Measurements from ENCODE around the gene PODNL1.

The PODNL1 gene, protein sequence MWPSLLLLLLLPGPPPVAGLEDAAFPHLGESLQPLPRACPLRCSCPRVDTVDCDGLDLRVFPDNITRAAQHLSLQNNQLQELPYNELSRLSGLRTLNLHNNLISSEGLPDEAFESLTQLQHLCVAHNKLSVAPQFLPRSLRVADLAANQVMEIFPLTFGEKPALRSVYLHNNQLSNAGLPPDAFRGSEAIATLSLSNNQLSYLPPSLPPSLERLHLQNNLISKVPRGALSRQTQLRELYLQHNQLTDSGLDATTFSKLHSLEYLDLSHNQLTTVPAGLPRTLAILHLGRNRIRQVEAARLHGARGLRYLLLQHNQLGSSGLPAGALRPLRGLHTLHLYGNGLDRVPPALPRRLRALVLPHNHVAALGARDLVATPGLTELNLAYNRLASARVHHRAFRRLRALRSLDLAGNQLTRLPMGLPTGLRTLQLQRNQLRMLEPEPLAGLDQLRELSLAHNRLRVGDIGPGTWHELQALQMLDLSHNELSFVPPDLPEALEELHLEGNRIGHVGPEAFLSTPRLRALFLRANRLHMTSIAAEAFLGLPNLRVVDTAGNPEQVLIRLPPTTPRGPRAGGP

DNA sequence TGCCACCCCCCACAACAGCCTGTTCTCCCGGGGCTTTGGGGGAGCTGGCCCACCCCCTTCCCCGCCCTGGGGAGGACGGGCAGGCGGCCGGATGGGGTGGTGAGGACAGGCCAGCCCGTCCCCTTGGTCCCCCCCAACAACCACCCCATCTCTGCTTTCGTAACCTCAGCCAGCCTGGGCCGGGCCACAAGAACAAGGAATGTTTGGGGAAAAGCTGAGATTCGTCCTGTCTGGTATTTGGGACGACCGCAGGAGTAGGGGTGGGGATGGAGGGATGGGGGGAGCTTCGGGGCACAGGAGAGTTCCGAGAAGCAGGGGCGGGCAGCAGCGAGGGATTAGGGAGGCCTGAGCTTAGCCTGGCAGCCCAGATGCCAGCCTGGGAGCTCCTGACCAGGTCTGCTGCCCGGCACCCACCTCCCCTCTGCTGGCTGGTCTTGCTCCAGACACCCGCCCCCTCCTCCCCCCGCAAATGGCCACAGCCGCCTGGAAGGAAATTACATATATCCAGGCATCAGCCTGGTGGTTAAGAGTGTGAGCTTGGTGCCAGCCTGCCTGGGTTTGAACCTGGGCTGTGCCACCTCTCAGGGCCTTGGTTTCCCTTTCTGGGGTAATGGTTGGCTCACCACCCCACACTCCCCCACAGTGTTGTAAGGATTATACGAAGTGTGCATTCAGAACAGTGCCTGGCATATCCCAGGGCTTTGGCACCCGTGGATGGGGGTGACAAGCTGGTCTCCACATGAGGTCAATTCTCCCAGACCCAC lies at the start of gene PODNL1:
Gene PODNL1, minus strand, starts transcription at position 117 of the 764 bp plus-strand sequence. CDS start 236 bp downstream, outside the sequence.
- no peak for FAIRE-seq

DNA sequence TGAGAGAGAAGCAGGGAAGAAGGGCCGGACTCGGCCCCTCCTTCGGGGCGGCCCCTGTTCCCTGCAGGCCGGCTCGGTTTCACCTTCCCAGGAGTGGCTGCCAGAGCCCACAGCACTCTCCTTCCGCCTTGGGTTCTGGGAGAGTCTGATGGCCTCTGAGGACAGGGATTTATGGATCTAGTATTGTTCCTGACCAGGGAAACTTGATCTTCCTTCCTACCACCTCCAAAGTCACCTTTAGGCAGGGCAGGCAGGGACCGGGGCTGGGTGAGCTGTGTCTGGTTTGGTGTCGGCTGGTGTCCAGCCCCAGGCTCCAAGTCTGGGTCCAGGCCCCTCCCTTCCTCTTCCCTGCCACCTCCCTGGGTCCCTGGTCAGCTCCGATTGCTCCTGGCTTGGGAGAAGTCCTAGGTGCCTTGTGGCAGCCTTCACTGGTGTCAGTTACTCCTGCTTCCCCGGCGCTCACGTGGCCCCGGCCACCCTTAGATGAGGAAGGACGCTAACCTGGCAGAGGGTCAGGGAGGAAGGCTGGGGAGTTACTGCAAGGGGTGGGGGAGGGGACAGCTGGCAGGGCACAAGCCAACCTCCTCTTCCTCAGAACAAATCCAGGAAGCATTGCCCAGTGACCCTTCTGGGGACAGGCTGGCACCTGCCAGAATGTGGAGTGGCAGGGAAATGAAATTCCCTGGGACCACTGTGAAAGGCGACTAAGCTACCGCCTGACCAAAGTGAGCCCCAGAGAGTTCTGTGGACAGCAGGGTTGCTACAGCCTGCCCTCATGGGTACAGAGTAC lies 49.1 kb upstream of the PODNL1 start:
- no peak for FAIRE-seq

GRCh38 chr19:13986348-13986904 lies 48.2 kb upstream of the PODNL1 start:
- no peak for FAIRE-seq

DNA sequence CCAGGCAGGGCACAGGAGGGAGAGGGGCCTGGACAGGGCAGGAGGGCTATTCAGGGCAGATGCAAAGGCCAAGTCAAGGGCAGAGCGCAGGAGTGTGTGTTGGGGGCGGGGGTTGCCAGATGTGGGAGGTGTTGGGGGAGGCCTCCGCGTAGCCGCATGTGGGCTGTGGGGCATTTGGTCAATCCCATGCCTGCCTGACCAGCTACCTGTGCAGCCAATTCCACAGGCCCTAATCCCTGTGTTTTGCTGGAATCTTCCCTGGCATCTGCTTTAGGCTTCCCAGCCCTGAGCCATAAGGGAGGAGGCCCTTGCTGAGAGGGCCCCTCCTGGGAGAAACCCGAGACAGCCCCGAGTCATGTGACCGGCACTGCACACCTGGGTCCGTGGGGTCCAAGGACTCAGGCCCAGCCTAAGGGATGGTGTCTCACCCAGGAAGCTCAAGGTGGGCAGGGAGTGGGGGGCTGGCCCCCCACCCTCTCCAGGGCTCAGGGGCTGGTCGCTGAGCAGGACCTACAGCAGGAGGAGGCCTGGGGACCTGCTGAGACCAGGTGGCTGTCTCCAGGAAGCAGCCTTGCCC lies 47.6 kb upstream of the PODNL1 start:
- no peak for FAIRE-seq

- no peak for FAIRE-seq
Measured at GRCh38 chr19:13984875-13985741, 46.9 kb upstream of the PODNL1 start.

DNA sequence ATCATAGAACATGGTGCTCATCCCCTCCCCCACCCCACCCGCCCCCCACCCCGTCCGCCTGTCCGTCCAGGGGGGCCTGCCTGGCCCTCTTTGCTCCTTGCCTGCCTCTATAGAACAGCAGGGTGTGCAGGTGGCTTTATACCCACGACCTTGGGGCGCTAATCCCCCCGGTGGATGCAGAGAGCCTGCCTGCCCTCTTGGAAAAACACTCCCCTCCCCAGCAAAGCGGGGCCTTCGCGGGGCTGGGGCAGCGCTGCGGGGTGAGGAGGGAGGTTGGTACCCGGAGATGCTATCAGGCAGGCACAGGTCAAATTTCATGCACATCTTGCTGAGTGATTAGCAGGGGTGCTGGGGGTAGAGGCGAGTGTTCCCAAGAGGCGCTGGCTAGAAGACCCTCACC lies 46.0 kb upstream of the PODNL1 start:
- no peak for FAIRE-seq

DNA sequence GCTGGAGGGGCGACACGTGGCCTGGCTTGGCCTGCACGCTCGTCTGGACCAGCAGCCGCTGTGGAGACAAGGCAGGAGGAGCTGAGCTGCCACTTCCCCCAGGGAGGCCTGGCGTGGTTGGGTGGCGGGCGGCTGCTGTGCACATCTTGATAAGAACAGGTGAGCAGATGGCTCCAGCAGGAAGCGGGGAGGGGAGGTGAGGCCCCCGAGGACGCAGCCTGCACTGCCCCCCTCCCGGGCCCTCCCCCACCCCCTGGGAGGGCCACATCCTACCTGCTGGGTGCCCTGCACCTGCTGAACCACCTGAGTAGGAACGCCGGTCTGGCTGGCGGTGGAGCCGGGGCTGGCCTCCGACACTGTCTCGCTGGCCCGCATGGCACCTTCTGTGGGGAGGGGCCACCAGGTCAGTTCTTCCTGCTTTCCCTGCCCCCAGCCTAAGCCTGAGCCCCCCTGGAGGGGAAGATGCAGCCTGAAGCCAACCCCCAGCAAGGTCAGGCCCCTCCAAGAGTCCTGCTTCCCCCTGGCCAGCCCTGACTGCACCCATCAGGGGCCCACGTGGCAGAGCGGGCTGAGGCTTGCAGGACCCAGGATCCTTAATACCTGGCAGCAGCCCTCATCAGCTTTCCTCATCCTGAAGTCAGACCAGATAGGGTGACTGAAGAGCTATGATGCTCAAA lies 45.1 kb upstream of the PODNL1 start:
- FAIRE-seq, result no peak

GRCh38 chr19:13982773-13983172 lies 44.6 kb upstream of the PODNL1 start:
- no peak for FAIRE-seq

DNA sequence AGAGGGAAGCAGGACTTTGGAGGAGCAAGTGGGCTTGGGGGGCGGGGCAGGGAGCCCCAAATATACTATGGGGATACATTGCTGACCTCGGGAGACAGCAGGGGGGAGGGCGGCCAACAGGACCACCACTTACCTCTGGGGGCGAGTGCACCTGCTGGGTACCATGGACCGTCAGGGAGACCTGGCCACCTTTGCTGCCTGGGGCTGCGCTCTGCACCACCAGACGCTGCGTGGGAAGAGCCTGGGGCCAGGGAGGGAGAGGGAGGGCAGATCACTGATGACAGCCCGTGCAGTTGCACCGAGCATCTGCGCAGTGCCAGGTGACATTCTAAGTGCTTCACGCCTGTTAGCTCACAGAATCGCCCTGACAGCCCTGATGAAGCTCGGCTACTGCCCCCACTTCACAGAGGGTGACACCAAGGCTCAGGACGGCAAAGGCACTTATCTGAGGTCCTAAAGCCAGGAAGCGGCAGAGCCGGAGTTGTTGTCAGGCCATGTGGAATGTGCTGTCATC lies 43.8 kb upstream of the PODNL1 start:
- FAIRE-seq, result no peak

GRCh38 chr19:13981467-13981866 lies 43.2 kb upstream of the PODNL1 start:
- no peak for FAIRE-seq

- FAIRE-seq, result no peak
Measured at GRCh38 chr19:13981021-13981420, 42.8 kb upstream of the PODNL1 start.

DNA sequence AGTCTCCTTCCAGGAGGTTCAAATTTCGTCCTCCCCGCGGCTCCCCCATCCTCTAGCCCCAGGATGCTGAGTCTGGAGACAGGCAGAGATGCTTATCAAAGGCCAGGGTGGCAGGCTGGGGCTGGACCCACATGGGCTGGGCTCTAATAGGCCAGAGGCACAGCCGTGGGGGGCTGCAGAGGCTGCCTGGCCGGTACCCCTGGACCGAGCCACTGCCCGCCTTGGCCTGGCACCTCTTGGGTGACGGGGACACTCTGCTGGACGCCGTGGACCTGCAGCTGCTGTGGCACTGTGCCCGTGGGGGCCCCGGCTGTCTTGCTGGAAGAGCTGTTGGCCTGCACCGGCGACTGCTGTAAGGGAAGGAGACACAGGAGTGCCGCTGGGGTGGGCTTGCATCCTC lies 42.1 kb upstream of the PODNL1 start:
- FAIRE-seq, result no peak

- no peak for FAIRE-seq
Measured at GRCh38 chr19:13979686-13980085, 41.5 kb upstream of the PODNL1 start.

- no peak for FAIRE-seq
Measured at GRCh38 chr19:13979244-13979615, 41.0 kb upstream of the PODNL1 start.

DNA sequence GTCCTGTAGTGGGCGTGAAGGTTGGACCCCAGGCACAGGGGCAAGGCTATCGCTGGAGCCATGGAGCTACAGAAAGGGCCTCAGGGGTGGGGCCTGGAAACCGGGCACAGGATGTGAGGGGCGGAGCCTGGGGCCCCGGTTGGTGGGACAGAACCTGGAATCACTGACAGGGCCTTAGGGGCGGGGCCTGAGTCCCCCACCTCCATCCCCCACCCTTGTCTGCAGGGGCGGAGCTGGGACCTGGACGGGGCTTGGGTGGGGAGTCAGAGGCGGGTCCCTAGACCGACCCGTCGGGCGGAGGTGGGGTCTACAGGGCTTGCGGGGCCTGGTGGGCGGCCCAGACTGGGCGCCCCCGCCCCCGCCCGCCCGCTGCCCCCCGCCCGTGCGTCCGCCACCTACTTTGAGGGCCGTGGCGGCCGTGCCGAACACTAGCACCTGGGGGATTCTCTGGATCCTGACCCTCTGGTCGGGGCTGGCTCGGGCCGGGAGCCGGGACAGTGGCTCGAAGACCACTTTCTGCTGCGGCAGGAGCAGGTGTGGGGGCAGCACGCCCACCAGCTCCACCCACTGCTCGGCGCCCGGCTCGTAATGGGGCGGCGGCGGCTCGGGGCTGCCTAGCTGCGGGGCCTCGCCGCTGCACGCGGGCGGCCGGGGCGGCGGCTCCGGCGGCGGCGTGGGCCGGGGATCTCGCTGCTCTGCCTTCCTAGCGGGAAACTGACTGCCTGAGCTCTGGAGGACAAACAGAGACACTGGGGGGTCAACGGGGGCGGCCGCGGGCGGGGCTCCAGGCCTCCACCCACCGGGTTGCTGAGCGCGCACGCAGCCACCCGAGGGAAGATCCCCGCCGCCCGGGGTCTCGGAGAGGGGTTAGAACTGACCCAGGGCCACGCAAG lies 40.4 kb upstream of the PODNL1 start:
- FAIRE-seq, result no peak

DNA sequence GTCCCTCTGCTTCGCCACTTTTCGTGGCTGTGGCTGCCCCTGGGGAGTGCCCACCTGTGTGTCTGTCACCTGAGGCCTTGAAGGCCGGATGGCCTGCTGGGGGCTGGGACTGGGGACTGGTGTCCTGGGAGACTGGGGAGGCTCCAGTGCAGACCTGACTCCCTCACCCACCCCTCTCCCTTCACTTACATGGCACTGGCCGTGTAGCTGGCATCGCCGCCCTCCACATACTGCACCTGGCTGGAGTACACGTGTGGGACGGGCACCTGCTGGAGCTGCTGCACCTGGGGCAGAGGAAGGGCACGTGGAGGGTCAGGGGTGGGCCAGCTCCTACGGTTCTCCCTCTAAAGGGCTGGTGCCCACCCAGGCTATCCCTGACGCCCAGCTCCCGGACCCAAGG lies 39.6 kb upstream of the PODNL1 start:
- no peak for FAIRE-seq

GRCh38 chr19:13976446-13976845 lies 38.2 kb upstream of the PODNL1 start:
- FAIRE-seq, result no peak

- FAIRE-seq, result no peak
Measured at GRCh38 chr19:13975870-13976269, 37.7 kb upstream of the PODNL1 start.

GRCh38 chr19:13974073-13974472 lies 35.9 kb upstream of the PODNL1 start:
- no peak for FAIRE-seq
